ENCODE results near the gene CD151. TPM values are rescaled to one million over a fixed set of nuclear protein-coding genes. Genes with fewer than 3 reads are reported as not detected.

CD151 gene
- total RNA-seq, 4 donors from 2014 or later, result 135 to 326 (median 298) TPM

- Histone ChIP-seq H3K27ac (no peak overlapping the region), H3K4me1 (peaks cover 5% of the 10 kb centered on the region in 2 donors), H3K27me3 (no peaks in the 10 kb centered on the region), H3K4me3 (replicated peaks in 1 of 3) (no peak overlapping the region), H3K36me3 (peaks cover 0 to 8% of the 10 kb centered on the region in 2 donors), H3K9me3 (no peaks in the 10 kb centered on the region)
- no peak for DNase-seq
- TF ChIP-seq, protein P1, sequence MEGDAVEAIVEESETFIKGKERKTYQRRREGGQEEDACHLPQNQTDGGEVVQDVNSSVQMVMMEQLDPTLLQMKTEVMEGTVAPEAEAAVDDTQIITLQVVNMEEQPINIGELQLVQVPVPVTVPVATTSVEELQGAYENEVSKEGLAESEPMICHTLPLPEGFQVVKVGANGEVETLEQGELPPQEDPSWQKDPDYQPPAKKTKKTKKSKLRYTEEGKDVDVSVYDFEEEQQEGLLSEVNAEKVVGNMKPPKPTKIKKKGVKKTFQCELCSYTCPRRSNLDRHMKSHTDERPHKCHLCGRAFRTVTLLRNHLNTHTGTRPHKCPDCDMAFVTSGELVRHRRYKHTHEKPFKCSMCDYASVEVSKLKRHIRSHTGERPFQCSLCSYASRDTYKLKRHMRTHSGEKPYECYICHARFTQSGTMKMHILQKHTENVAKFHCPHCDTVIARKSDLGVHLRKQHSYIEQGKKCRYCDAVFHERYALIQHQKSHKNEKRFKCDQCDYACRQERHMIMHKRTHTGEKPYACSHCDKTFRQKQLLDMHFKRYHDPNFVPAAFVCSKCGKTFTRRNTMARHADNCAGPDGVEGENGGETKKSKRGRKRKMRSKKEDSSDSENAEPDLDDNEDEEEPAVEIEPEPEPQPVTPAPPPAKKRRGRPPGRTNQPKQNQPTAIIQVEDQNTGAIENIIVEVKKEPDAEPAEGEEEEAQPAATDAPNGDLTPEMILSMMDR (IDR thresholded peaks at IDR 0.05), result no peak
- TF ChIP-seq POLR2A (IDR thresholded peaks at IDR 0.05), result no peak
- 91 to 92% methylated on average over 31 to 33 of the region's 37 CpGs for WGBS, 2 donors
- intact Hi-C loops (cut with DNase I), result no loop called here
Measured at GRCh38 chr11:858762-859339, 26.1 kb downstream of the CD151 start.

GRCh38 chr11:859394-860131 lies 26.8 kb downstream of the CD151 start:
- peaks cover 5% of the 10 kb centered on the region in 2 donors for H3K4me1 ChIP-seq
- TF ChIP-seq, protein P1 (IDR thresholded peaks at IDR 0.05), result no peak
- no peak for TF ChIP-seq POLR2A (IDR thresholded peaks at IDR 0.05)
- 46 to 59% methylated on average over 14 to 20 of the region's 31 CpGs for WGBS, 2 donors
- H3K36me3 ChIP-seq, result peaks cover 3 to 10% of the 10 kb centered on the region in 2 donors
- no peaks in the 10 kb centered on the region for H3K9me3 ChIP-seq
- no peaks in the 10 kb centered on the region for H3K27me3 ChIP-seq
- peak; percentile 77 to 81 for DNase-seq
- intact Hi-C loops (cut with DNase I), result no loop called here
- no peak overlapping the region for H3K4me3 ChIP-seq (replicated peaks in 1 of 3)
- H3K27ac ChIP-seq, result no peak overlapping the region

- Histone ChIP-seq H3K27ac (no peak overlapping the region), H3K4me3 (replicated peaks in 1 of 3) (no peak overlapping the region), H3K36me3 (peaks cover 4 to 17% of the 10 kb centered on the region in 2 donors), H3K9me3 (no peaks in the 10 kb centered on the region), H3K4me1 (peaks cover 5% of the 10 kb centered on the region in 2 donors), H3K27me3 (no peaks in the 10 kb centered on the region)
- intact Hi-C loops (cut with DNase I), result no loop called here
- TF ChIP-seq POLR2A (IDR thresholded peaks at IDR 0.05), result no peak
- TF ChIP-seq, protein P1 (IDR thresholded peaks at IDR 0.05), result no peak
- no peak for DNase-seq
- WGBS, 2 donors, result 92 to 96% methylated on average over 6 to 14 of the region's 21 CpGs
Measured at GRCh38 chr11:860234-861104, 27.7 kb downstream of the CD151 start.

GRCh38 chr11:861105-861479 lies 28.3 kb downstream of the CD151 start:
- no peak for TF ChIP-seq POLR2A (IDR thresholded peaks at IDR 0.05)
- TF ChIP-seq, protein P1 (IDR thresholded peaks at IDR 0.05), result no peak
- H3K9me3 ChIP-seq, result no peaks in the 10 kb centered on the region
- H3K27me3 ChIP-seq, result no peaks in the 10 kb centered on the region
- WGBS, 2 donors, result 90 to 93% methylated on average over 14 of the region's 14 CpGs
- peaks cover 4 to 22% of the 10 kb centered on the region in 2 donors for H3K36me3 ChIP-seq
- no peak for DNase-seq
- intact Hi-C loops (cut with DNase I), result no loop called here
- H3K4me3 ChIP-seq (replicated peaks in 1 of 3), result no peak overlapping the region
- peaks cover 5% of the 10 kb centered on the region in 2 donors for H3K4me1 ChIP-seq
- no peak overlapping the region for H3K27ac ChIP-seq

Data from thyroid gland (tissue), 4 donors.